ENCODE results near the gene IFT88. TPM values are rescaled to one million over a fixed set of nuclear protein-coding genes. Genes with fewer than 3 reads are reported as not detected.

The IFT88 gene
- total RNA-seq, 1 donor from 2014 or later = 28.8 TPM

- Mint-ChIP-seq H3K27me3 (ENCODE audit: low read depth) (no peaks in the 10 kb centered on the region), H3K36me3 (peaks cover 40% of the 10 kb centered on the region), H3K9me3 (no peaks in the 10 kb centered on the region), H3K4me1 (no peaks in the 10 kb centered on the region), H3K4me3 (no peak overlapping the region), H3K27ac (no peak overlapping the region)
- no peak for TF ChIP-seq CTCF (IDR thresholded peaks at IDR 0.05; ENCODE audit: unreplicated experiment)
- no peak for DNase-seq (ENCODE audit: low spot score in 2 of 2, unreplicated experiment in 2 of 2)
Observed at GRCh38 chr13:20608438-20609020, 41.6 kb downstream of the IFT88 start.

- Mint-ChIP-seq H3K4me3 (no peak overlapping the region), H3K36me3 (peaks cover 40% of the 10 kb centered on the region), H3K9me3 (no peaks in the 10 kb centered on the region), H3K4me1 (no peaks in the 10 kb centered on the region), H3K27ac (no peak overlapping the region), H3K27me3 (ENCODE audit: low read depth) (no peaks in the 10 kb centered on the region)
- DNase-seq (ENCODE audit: low spot score in 2 of 2, unreplicated experiment in 2 of 2) = no peak
- TF ChIP-seq CTCF (IDR thresholded peaks at IDR 0.05; ENCODE audit: unreplicated experiment) = no peak
Observed at GRCh38 chr13:20609145-20609544, 42.2 kb downstream of the IFT88 start.

GRCh38 chr13:20610006-20610405, 43.0 kb downstream of the IFT88 start:
- H3K4me1 Mint-ChIP-seq = no peaks in the 10 kb centered on the region
- DNase-seq (ENCODE audit: low spot score in 2 of 2, unreplicated experiment in 2 of 2) = no peak
- no peak for TF ChIP-seq CTCF (IDR thresholded peaks at IDR 0.05; ENCODE audit: unreplicated experiment)
- peaks cover 40% of the 10 kb centered on the region for H3K36me3 Mint-ChIP-seq
- no peak overlapping the region for H3K27ac Mint-ChIP-seq
- H3K4me3 Mint-ChIP-seq = no peak overlapping the region
- H3K27me3 Mint-ChIP-seq (ENCODE audit: low read depth) = no peaks in the 10 kb centered on the region
- no peaks in the 10 kb centered on the region for H3K9me3 Mint-ChIP-seq

GRCh38 chr13:20616059-20616797, 49.3 kb downstream of the IFT88 start:
- no peak for DNase-seq (ENCODE audit: low spot score in 2 of 2, unreplicated experiment in 2 of 2)
- no peak for TF ChIP-seq CTCF (IDR thresholded peaks at IDR 0.05; ENCODE audit: unreplicated experiment)
- H3K27me3 Mint-ChIP-seq (ENCODE audit: low read depth) = no peaks in the 10 kb centered on the region

GRCh38 chr13:20623000-20623399, 56.0 kb downstream of the IFT88 start:
- Mint-ChIP-seq H3K4me3 (no peak overlapping the region), H3K4me1 (no peaks in the 10 kb centered on the region), H3K36me3 (peaks cover 57% of the 10 kb centered on the region), H3K27me3 (ENCODE audit: low read depth) (no peaks in the 10 kb centered on the region), H3K27ac (no peak overlapping the region), H3K9me3 (peaks cover 29% of the 10 kb centered on the region)
- no peak for TF ChIP-seq CTCF (IDR thresholded peaks at IDR 0.05; ENCODE audit: unreplicated experiment)
- DNase-seq (ENCODE audit: low spot score in 2 of 2, unreplicated experiment in 2 of 2) = no peak

More at GRCh38 chr13:20616059-20616797, 49.3 kb downstream of the IFT88 start:
- peaks cover 18% of the 10 kb centered on the region for H3K36me3 Mint-ChIP-seq
- H3K9me3 Mint-ChIP-seq = peaks cover 8% of the 10 kb centered on the region
- no peak overlapping the region for H3K4me3 Mint-ChIP-seq
- H3K4me1 Mint-ChIP-seq = no peaks in the 10 kb centered on the region
- no peak overlapping the region for H3K27ac Mint-ChIP-seq
